KOPT-K1 (cell line): ENCODE results near the gene AP4S1.

Source experiments
- H3K27ac ChIP-seq: fragments of 200-600 bp; sonication (generic); 2 replicates; pipeline ENCODE4 v1.5.1; 2016; ENCODE audit warnings: antibody characterized with exemption, mild to moderate bottlenecking, low read depth, low read length; ENCODE audit not compliant: poor library complexity, severe bottlenecking
- H3K36me3 ChIP-seq: fragments of 200-600 bp; sonication (generic); 2 replicates; pipeline ENCODE4 v1.5.1; 2017; ENCODE audit warnings: antibody characterized with exemption, mild to moderate bottlenecking, low read length, moderate library complexity; ENCODE audit not compliant: insufficient read depth
- H3K9me3 ChIP-seq: fragments of 200-600 bp; sonication (generic); 2 replicates; pipeline ENCODE4 v1.5.1; 2017; ENCODE audit warnings: antibody characterized with exemption, low read length, mild to moderate bottlenecking; ENCODE audit not compliant: insufficient read depth, poor library complexity, severe bottlenecking

Gene AP4S1

DNA sequence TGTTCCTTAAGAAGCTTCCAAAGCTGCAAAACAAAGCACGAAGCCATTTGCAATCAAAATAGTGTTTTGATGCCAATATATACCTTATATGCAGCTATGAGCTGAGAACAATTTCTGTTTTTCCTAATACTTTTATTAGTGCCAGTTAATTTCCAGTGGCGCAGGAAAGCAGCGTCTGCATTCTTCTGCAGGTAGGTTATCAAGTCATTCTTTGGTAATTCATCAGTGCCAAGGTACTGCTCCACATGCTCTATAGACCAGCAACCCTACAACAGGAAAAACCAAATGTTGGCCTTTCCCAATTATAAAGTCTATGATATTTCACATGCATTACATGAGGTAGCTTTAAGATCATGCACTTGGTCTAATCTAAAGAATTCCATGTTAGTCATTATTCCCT, 88.3 kb downstream of the AP4S1 start:
- no peaks in the 10 kb centered on the region for H3K9me3 ChIP-seq
- H3K36me3 ChIP-seq: peaks cover 100% of the 10 kb centered on the region
- H3K27ac ChIP-seq: no peak overlapping the region

DNA sequence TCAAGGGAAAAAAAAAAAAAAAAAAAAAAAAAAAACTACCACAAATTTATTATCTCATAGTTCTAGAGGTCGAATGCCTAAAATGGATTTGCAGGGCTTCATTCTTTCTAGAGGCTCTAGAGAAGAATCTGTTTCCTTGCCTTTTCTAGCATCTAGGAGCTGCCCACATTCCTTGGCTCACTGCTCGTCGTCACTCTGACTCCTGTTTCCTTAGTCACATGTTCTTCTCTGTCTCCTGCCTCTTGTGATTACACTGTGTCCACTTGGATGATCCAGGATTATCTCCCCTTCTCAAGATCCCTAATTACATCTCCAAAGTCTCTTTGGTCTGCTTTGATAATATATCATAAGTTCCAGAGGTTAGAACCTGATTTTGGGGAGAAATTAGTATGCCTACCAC, 93.4 kb downstream of the AP4S1 start:
- Histone ChIP-seq H3K9me3 (no peaks in the 10 kb centered on the region), H3K36me3 (peaks cover 100% of the 10 kb centered on the region), H3K27ac (no peak overlapping the region)

- Histone ChIP-seq H3K36me3 (peaks cover 88% of the 10 kb centered on the region), H3K27ac (no peak overlapping the region), H3K9me3 (no peaks in the 10 kb centered on the region)
Measured at GRCh38 chr14:31122098-31122611, 96.7 kb downstream of the AP4S1 start.

- Histone ChIP-seq H3K27ac (no peak overlapping the region), H3K9me3 (no peaks in the 10 kb centered on the region), H3K36me3 (peaks cover 87% of the 10 kb centered on the region)
Measured at GRCh38 chr14:31122921-31123320, 97.5 kb downstream of the AP4S1 start.

DNA sequence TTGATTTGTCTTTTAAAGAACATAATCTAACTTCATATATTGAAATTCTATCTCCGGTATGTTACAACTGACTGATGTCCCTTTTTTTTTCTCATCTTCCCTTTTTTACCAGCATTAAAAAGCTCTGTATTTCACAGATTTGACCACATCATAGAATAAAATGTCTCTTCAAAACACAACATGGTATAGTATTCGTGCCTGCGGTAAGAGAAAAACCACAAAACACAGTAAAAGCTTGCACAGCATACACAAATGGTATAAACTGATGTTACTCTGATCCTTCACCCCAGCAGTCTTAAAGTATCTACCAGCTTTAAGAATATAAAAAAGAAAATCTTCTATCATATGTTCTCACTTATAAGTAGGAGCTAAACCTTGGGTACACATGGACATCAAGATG, 98.7 kb downstream of the AP4S1 start:
- Histone ChIP-seq H3K9me3 (no peaks in the 10 kb centered on the region), H3K36me3 (peaks cover 87% of the 10 kb centered on the region), H3K27ac (no peak overlapping the region)

- no peak overlapping the region for H3K27ac ChIP-seq
- H3K9me3 ChIP-seq: no peaks in the 10 kb centered on the region
- peaks cover 85% of the 10 kb centered on the region for H3K36me3 ChIP-seq
Measured at GRCh38 chr14:31125231-31125630, 99.8 kb downstream of the AP4S1 start.

DNA sequence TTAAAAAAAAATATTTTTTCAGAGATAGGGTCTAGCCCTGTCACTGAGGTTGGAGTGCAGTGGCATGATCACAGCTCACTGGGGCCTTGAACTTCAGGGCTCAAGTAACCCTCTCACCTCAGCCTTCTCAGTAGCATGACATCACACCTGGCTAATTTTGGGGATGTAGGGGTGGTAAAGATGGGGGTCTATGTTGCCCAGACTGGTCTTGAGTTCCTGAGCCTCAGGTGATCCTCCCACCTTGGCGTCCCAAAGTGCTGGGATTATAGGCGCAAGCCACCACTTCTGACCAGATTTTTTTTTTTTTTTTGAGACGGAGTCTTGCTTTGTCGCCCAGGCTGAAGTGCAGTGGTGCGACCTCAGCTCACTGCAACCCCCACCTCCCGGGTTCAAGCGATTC, 101.2 kb downstream of the AP4S1 start:
- H3K9me3 ChIP-seq: no peaks in the 10 kb centered on the region
- H3K27ac ChIP-seq: no peak overlapping the region
- H3K36me3 ChIP-seq: peaks cover 84% of the 10 kb centered on the region

DNA sequence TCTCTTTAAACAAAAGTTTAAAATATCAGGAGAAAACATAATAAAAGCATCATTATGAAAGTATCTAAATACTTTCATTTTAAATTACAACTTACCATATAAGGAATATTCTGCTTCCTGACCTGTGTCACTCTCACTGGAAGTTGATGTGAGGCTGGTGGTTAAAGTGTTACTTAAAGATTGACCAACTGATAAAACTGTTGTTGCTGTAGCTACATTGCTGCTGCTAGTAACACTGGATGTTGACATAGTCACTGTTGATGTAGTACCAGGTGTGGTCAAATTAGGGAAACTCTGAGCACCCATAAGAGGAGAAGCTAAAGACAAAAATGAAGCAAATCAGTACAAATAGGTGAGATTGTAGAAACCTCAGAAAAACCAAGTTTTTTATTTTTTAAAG, 102.2 kb downstream of the AP4S1 start:
- Histone ChIP-seq H3K36me3 (peaks cover 84% of the 10 kb centered on the region), H3K9me3 (no peaks in the 10 kb centered on the region), H3K27ac (no peak overlapping the region)

DNA sequence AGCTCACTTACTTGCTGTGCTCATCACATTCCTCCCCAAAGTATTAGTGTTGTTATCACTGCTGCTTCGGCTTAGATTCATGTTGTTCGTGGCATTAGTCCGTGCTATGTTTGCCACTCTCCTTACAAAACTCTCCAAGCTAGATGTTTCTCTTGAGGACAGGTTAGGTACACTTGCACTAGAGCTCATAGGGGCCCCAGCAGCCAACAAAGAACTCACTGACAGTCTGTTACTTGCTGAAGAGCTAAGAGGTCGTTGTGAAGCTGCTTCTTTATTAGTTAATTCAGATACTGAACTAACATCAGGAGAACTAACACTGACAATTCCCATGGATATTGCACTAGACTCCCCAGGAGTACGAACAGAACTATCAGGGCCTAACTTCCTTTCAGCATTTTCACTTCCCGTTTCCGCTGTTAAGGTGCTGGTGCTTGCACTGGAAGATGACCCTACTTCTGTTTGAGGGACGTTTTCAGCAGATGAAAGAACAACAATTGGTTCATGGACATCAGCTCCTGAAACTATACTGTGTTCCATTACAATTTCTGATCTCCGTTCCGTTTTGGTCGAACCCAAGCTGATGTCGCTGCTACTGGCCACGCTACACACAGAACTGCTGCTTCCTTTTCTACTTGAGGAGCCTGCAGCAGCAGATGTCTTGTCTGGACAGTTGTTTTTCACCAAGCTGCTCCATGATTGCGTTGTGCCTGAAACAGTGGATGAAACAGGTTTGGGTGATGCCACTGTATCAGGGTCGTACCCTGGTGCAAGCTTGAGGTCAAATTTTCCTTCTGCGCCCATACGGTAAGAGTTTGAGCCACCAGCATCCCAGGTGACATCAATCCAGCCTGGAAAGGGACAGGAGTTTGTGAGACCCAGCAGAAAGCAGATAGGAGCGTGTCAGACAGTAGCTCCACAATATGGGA, 103.4 kb downstream of the AP4S1 start:
- peaks cover 84% of the 10 kb centered on the region for H3K36me3 ChIP-seq
- no peaks in the 10 kb centered on the region for H3K9me3 ChIP-seq
- no peak overlapping the region for H3K27ac ChIP-seq

GRCh38 chr14:31133133-31133532, 107.7 kb downstream of the AP4S1 start:
- no peak overlapping the region for H3K27ac ChIP-seq
- no peaks in the 10 kb centered on the region for H3K9me3 ChIP-seq
- H3K36me3 ChIP-seq: peaks cover 92% of the 10 kb centered on the region

- peaks cover 94% of the 10 kb centered on the region for H3K36me3 ChIP-seq
- no peaks in the 10 kb centered on the region for H3K9me3 ChIP-seq
- H3K27ac ChIP-seq: no peak overlapping the region
Measured at GRCh38 chr14:31137214-31137889, 111.9 kb downstream of the AP4S1 start.

- peaks cover 93% of the 10 kb centered on the region for H3K36me3 ChIP-seq
- no peak overlapping the region for H3K27ac ChIP-seq
- no peaks in the 10 kb centered on the region for H3K9me3 ChIP-seq
Measured at GRCh38 chr14:31138301-31138700, 112.9 kb downstream of the AP4S1 start.

- Histone ChIP-seq H3K36me3 (peaks cover 93% of the 10 kb centered on the region), H3K9me3 (no peaks in the 10 kb centered on the region), H3K27ac (no peak overlapping the region)
Measured at GRCh38 chr14:31139301-31139847, 113.9 kb downstream of the AP4S1 start.

DNA sequence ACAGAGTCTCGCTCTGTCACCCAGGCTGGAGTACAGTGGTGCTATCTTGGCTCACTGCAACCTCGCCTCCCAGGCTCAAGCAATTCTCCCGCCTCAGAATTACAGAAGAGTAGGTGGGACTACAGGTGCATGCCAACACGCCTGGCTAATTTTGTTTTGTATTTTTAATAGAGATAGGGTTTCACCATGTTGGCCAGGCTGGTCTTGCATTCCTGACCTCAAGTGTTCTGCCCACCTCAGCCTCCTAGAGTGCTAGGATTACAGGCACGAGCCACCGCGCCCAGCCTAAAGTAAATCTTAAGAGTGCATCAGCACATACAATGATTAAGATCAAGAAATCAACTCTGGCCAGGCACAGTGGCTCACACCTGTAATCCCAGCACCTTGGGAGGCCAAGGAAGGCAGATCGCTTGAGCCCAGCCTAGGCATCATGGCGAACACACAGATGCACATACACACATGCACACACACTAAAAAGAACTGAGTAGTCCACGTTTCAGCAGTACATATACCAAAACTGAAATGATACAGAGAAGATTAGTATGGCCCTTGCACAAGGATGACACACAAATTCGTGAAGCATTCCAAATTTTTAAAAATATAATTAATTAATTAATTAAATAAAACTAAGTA, 117.1 kb downstream of the AP4S1 start:
- no peak overlapping the region for H3K27ac ChIP-seq
- no peaks in the 10 kb centered on the region for H3K9me3 ChIP-seq
- H3K36me3 ChIP-seq: peaks cover 95% of the 10 kb centered on the region
